HG02943 (cell line): ENCODE results near the gene APEX1.

Source experiments
- ATAC-seq: cut with Tn5 transposase; IDR thresholded peaks from one replicate; pipeline ENCODE4 v1.9.1; 2021; ENCODE audit warnings: mild to moderate bottlenecking, low read depth, moderate library complexity; ENCODE audit not compliant: unreplicated experiment

Gene APEX1

DNA sequence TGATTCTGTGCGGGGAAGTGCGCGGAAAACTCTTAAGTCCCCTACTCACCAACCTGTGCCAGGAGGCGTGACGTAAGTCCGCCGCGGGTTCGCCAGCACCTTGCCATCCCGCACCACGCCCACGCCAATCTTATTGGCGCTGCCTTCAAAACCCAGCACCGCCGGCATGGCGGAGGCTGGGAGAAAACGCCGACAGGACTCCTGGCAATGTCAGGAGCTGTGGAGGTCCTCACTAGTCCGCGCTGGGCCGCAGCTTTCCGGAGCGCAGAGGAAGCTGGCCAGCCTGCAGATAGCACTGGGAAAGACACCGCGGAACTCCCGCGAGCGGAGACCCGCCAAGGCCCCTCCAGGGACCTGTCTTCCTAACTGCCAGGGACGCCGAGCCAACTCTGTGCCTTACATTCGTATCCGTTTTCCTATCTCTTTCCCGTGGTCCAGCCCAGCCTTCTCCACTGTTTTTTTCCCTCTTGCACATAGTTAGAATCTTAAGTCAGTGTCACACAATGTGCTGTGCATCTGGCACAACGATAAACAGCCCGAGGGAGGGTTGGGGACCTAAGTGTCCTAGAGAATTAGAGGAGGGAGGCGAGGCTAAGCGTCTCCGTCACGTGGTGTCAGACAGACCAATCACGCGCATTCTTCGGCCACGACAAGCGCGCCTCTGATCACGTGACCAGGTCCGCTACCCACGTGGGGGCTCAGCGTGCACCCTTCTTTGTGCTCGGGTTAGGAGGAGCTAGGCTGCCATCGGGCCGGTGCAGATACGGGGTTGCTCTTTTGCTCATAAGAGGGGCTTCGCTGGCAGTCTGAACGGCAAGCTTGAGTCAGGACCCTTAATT lies at the start of gene APEX1, which contains the start of gene OSGEP:
TSS of gene APEX1 (plus strand) at position 711 of the 839 bp plus-strand sequence. CDS start 420 bp downstream, outside the sequence.
TSS of gene OSGEP (minus strand) at position 297 of the 839 bp plus-strand sequence. CDS start at position 168, 129 bp downstream.
- ATAC-seq: peak; percentile 82

DNA sequence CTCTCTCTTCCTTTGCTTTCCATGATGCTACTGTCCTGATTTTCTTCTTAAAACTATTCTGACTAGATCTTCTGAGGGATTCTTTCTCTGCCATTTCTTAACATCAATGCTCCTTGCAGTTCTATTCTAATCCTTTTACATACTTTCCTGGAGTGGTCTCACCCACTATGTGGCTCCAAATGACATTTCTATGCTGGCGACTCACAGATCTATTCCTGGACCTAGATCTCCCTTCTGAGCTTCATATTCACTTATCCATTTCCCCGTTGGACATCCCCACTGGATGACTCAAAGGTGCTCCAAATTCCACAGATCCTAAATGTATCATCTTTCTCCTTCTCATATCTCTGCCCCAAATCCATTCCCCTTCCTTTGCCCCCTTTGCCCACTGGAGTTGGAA lies 45.8 kb upstream of the APEX1 start:
- no peak for ATAC-seq

DNA sequence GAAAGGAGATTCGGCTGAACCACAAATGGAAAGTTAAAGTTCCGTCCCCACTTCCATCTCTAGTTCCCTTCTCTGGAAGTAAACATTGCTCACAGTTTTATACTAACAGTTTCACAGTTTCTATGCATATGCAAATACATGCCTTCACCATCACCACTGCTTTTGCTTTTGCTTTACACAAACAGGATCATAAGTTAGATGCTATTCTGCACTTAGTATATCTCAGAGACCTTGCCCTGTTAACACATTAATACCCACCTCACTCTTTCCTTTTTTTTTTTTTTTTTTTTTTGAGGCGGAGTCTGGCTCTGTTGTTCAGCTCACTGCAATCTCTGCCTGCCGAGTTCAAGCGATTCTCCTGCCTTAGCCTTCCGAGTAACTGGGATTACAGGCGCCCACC lies 42.6 kb upstream of the APEX1 start:
- peak; percentile 62 for ATAC-seq

DNA sequence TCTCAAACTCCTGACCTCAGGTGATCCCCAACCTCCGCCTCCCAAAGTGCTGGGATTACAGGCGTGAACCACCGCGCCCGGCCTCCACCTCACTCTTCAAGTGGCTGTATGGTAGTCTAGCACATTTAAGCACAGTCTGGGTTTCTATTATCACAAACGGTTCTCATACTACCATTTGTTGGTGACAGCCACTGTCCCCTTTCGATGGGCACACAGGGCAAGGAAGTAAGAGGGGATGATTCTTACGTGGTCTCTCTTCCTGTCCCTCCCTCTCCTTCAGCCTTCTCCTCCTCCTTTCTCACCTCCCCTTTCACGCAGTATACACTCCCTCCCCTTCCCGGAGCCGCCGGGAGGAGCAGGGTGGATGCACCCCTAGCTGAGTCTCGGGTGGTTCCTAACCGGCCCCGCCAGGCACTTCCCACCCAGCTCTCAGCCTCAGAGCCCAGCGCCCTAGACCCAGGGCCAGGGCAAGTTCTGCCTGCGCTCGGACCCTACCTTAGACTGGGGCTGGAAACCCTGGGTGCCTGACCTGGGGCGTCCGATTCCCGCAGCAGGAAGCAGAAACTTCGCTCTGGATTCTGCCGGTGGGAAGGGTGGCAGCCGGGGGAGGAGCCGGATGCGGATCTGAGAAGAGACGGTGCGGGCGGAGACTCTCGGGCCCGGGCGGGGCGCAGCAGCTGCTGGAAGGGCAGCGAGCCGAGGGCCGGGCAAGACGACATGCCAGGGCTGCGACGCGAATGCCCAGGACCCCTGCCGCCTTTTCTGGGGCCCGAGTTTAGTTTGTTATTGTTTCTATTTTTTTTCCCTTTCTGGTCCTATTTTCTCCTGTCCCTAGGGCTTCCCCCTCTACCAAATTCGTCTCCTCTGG lies 41.9 kb upstream of the APEX1 start, which contains the start of gene TEP1:
TSS of gene TEP1 (minus strand) at position 626 of the 868 bp plus-strand sequence. CDS start 5,062 bp downstream, outside the sequence.
- peak; percentile 74 for ATAC-seq

DNA sequence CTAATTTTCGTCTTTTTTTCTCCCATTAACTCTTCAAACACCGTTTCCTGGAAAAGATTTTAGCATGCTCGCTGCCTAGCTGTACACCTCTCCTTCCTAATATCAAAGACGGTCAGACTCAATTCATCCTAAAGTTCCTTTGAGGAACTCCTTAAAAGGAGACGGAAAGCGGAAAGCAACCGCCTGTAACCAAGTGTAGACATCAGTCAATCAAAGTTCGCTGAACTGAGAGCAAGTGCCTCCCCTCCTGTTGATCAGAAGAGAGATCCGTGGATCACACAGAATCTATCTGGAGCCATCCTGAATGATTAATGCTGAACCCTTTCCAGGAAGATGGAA lies 41.3 kb upstream of the APEX1 start:
- no peak for ATAC-seq

DNA sequence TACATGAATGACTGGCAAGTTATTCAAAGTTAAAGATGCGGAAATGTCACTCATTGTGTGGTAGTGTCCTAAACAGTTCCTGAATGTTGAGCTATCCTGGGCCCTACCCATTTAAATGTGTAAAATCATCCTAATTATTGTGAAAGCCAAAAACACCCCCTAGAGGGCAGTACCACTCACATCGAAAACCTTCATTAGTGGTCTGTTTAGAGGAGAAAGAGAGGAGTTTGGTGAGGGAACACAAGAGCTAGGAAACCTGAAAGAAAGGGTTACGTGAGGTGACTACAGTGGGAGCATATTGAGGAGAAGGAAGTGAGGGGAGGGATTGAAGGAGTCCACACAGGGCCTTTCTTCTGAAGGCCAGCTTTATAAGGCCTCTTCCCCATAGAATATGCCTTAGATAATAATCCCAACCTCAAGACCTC lies 39.2 kb upstream of the APEX1 start:
- ATAC-seq: no peak

DNA sequence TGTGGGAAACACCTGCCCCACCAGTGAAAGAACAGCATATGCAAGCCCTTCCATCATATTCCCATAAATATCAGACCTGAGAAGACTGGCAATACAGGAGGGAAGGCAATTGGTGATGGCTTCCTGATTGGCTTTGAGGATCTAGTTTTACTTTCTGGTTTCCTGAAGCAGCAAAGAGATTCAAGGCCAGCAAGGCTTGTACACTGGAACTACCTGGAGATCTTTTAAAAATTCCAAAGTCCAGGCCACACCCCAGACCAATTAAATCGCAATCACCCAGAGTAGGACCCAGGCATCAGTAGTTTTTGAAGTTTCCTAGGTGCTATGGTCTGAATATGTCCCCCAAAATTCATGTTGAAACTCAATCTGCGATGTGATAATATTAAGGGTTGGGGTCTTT lies 38.8 kb upstream of the APEX1 start:
- no peak for ATAC-seq

DNA sequence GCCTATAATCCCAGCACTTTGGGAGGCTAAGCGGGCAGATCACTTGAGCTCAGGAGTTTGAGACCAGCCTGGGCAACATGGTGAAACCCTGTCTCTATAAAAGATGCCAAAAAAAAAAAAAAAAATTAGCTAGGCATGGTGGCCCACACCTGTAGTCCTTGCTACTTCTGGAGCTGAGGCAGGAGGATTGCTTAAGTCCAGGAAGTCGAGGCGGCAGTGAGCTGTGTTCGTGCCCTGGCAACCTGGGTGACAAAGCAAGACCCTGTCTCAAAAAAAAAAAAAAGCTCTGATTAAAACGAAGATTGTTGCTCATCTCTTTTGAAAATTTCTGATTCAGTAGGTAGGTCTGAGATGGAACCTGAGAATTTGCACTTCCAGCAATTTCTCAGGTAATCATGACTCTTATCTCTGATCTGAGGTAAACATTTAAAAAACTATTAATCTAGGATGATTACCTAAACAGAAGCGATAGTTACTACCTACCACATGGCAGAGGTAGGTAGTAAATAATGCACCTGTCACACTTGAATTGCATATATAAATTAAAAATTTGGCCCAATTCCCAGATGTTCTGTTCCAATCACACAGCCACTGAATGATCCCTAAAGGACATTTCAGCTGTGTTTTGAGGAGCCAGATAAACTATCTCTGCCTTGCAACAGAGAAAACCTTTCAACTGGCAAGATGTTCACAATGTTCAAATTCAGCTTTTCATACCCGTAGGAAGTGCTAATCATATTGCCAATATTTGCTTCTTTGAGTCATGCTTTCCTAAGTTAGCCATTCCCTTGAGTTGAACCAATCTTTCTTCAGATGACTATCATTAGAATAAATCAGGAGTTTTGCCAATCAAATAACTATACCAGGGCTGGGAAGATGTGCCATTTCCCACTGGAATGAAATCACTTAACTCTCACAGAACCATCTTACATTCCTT lies 37.5 kb upstream of the APEX1 start:
- ATAC-seq: no peak

DNA sequence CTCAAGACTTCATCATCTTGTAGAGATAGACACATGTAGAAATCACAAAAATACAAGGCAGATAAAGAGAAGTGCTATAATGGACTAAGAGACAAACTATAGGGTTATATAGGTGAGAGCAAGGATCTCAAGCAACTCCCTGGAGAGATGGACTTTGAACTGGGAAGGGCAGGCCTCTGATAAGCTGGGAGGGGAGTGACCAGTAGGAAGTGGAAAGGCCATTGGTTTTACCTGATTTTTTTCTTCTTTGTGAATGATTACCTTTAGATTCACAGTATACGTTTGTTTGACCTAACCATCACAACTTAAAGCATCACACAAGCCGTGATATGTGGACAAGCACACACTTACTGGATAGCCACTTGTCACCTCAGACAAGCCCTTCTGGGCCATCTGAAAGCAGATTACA lies 36.5 kb upstream of the APEX1 start:
- no peak for ATAC-seq

DNA sequence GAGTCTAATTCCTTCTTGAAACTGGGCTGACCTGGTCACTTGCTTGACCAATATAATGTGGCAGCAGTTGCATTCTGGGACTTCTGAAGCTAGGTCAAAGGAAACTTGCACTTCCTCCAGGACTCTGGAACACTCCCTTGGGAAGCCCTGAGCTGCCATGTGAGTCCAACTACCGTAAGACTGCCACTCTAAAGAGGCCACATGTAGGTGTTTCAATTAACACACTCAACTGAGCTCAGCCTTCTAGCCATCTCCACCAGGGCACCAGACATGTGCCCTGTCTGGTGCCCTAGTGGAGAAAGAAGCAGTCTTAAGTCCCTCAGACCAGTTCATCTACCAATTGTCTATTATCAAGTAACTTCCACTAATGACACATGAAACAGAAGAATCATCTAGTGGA lies 35.6 kb upstream of the APEX1 start:
- ATAC-seq: no peak

DNA sequence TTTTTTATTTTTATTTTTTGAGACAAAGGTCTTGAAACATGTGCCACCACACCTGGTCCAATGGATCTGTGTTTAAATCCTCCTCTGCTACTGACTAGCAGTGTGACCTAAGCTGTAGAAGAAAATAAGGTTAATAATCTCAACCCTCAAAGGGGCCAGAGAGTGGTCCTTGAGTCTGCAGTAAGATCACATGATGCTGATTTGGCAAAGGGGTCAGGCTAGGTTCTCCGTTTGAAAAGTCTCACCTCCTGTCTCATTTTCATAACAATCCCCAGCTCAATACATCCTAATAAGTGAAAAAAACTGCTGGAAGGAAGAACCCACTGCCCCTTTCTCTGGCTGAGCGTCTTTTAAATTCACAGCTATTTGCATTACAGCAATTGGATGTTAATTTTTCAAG lies 33.8 kb upstream of the APEX1 start:
- no peak for ATAC-seq

DNA sequence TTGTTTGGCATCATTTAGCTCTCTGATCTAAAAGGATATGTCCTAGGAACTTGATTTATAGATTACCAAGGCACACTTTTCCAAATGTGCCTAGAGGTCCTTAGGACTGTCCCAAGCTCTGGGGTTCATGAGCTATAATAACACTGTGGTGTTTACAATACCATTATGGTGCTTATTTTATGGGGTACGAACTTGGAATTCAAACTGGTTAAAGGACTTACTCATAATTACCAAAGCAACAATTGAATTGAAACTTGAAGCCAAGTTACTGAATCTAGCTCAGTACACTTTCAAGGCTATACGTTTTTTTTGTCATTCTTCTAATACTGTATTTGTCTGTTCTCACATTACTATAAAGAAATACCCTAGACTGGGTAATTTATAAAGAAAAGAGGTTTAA lies 32.1 kb upstream of the APEX1 start:
- no peak for ATAC-seq

DNA sequence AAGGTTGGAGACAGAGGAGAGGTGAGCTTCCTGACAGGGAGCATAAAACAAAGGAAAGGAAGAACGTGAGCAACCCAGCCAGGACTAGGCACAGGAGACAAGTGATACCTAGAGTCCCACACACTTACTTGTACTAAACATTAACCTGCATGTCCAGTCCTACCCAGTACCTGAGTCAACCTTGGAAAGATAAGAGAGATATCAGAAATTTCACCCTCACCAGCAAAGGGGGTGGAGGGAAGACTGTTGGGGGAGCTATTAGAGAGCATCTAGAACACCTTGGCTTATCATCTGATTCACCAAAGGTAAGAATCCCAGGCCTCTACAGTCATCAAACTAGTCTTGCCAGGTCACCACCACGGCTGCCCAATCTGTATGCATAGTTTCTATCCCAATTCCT lies 30.2 kb upstream of the APEX1 start:
- no peak for ATAC-seq

DNA sequence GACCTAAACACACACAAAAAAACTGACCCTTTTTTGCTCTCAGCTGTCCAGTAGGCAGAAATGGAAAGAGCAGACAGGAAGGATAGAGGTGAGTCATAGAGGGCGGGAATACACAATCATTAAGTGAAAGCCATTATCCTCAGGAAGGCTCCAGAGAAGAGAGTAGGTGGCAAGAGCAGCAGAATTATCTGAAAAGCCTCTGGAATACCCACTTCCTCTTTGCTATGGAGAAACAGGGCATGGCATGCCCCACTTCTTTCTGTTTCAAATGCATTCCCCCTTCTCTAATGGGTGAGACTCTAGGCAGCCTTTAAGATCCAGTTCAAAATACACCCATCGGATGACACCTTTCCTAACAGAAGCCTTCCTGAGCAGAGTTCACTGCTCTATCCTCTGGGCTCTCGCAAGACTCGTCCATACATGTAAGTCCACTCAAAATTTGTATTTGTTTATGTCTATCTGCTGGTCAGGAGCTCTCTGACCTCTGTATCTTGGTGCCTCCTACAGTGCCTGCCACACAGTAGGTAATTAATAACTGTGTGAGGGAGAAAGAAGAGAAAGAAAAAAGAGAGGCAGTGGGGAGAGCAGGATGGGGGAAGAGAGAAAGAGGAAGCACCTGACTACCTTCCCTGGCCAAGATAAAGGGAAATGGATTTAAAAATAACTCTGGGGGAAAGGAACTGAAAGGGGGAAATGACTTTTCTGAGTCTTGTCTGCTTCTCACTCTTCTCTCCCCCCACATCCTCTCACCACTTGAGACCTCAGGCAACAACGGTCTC lies 27.6 kb upstream of the APEX1 start:
- ATAC-seq: peak; percentile 71

DNA sequence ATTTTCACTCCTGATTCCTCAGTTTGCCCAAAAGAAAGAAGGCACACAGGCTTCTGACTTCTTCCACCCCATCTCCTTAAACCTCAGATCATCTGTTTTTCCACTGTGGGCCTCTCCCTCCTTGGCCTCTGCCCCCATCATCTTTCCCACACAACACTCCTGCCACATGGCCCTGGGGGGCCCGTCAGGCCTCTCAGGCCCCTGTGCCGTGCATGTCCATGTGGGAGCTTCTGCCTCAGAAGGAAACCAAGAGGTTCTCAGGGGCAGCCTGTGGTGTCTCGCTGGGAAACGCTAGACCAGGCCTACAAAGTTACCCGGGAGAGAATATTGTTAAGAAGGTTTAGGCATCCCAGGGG lies 27.0 kb upstream of the APEX1 start:
- peak; percentile 20 for ATAC-seq

DNA sequence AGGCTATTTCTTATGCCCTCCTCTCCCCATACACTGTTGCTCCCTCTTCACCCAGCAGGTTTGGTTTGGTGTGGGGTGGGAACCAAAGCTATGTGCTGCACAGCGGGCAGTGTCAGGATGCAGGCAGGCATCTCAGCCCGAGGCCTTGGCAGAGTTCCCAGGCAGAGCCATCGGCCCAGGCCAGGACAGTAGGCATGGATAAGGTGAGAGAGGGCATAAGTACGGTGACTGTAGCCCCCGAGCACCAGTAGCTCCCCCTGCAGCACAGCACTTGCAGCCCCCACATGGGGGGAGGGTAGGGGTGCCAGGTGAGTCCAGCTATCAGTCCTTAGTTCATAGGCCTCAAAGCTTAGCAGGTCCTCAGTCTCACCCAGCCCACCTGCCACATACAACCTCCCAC lies 26.2 kb upstream of the APEX1 start:
- ATAC-seq: no peak

DNA sequence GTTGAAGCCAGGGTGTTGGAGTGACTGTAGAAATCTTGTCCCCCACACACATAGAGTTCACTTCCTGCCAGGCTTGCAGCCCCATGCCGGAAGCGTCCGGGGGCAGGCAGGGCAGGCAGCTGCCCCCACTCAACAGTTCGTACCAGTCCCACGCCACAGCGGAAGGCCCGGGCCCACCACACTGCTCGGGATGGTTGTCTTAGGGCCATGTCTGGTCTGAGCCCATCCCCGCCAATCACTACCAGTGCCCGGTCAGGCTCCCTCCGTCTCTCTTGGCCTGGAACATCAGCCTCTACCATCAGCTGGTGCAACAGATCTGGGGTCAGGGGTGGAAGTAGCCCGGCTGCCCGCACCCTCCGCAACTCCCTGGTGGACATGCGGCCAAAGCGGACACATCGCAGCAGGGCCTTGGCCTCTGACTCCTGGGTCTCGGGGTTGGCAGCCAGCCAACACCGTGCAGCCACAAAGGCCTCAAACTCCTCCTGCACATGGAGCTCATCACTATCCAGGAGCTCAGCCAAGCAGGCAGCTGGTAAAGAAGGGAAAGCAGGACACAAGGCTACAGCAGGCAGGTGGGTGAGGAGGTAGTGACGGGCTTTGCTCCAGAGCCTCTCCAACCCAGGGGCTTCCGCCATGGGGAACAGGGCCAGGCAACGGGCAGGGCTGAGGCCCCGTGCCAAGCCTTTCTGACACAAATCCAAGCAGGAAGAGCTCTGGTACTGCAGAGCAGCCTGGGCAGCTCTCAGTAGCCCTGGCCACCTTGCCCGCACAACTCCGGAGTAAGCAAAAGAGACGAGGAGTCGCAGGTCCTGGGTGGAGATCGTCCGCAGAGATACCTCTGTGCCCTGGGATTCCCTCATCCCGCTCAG lies 25.0 kb upstream of the APEX1 start:
- no peak for ATAC-seq

DNA sequence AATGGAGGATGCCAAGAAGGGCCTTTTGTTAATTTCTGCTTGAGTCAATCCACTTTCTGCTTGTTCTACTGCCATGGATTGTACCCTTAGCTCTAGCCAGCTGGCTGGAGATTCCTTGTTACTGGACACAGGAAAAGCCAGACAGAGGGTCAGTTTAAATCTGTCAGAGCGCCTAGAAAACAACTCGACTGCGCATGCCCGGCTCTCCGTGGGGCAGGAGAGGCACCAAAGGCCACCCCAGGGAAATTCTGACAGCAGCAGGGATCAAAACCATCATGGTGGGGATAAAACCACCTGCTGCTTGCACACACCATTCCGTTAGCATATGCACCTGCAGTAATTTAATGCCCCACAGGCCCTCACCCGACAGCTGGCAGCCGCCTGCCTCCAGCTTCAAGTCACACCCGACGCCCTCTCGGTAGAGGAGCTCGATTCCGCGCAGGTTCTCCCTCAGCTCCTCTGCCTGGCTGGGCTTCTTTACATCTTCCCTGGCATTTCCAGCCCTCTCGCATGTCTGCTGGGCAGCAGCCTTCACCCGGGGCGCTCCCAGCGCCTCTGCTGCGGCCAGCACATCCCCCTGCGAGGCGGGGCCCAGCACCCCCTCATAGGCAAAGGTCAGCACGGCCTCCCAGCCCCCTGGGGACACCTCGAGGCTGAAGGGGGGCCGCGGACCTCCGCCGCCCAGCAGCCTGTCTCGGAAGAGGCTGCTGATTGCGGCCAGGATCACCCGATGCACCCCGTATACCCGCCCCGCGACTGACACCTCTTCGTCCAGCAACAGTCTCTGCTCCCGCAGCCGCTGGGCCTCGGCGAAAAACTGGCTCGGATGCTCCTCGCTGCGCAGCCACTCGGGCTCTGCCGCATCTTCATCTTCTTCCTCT lies 20.1 kb upstream of the APEX1 start:
- ATAC-seq: no peak
